ENCODE results near the gene SPIC.

The SPIC gene

DNA sequence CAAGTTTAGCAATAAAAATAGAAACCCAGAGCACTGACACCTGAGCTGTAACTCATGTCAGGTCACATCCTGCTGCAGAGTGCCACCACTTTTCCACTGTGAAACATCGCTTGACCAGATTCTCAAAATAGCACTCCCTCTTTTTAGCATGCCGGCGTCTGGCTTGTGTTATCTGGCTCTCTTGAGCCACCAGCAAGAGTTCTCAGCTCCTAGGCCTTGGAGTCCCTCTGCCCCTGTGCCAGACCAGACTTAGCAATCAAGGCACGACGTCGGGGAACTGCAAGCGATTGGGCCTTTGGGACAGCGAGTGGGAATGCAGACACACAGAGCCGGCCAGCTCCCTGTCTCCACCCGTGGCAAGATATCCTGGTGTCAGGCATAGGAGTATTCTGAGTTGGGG, 52.5 kb downstream of the SPIC start:
- no peak for DNase-seq (ENCODE audit: low read depth in 4 of 4, low spot score in 1 of 4)

DNA sequence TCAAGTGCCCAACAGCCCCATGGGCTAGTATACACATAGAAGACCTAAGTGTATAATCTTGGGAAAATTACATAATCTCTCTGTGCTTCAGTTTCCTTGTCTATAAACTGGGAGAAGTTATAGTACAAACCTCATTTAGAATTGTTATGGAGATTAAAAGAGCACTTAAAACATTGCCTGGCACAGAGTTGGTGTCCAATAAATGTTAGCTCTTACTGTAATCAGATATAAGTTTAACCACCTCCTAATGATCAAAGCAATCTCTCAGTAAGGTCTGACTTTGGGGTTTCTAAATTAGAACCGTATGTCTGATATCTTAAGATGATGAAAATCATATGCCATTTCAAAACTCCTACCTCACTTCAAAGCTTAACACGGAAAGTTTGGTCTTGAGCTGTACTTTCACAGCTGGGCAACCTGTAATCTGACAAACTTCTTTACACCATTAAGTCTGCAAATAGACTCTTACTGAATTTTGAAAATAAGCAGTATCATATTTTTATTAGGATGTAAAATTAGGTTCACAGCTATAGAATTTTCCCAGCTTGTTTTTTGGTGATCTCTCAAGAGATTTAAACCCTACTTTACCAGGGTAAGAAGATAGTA, 61.0 kb downstream of the SPIC start:
- DNase-seq (ENCODE audit: low read depth in 4 of 4, low spot score in 1 of 4), result no peak
